SU-DHL-6 (cell line): ENCODE results near the gene SPTLC2.
A peak's percentile ranks its signal among the peaks of the same experiment; 100 is the strongest.

Experiments used
- H2AFZ ChIP-seq: fragments of 200-600 bp; sonication (generic); 2 replicates; pipeline ENCODE4 v1.6.1; 2014; ENCODE audit warnings: low read depth, mild to moderate bottlenecking, moderate library complexity, mixed read lengths, antibody characterized with exemption, low read length; ENCODE audit not compliant: severe bottlenecking
- H3F3A ChIP-seq: fragments of 200-600 bp; shearing (Covaris generic); 2 replicates; pipeline ENCODE4 v1.6.0; 2016; ENCODE audit warnings: antibody characterized with exemption, mild to moderate bottlenecking; ENCODE audit not compliant: insufficient read depth
- H3K27ac ChIP-seq: fragments of 200-600 bp; sonication (generic); 2 replicates; pipeline ENCODE4 v1.5.1; 2016; ENCODE audit warnings: low read depth, mild to moderate bottlenecking, low read length, moderate library complexity, mixed read lengths
- H3K27me3 ChIP-seq: fragments of 200-600 bp; sonication (generic), shearing (Covaris generic); 2 replicates; pipeline ENCODE4 v1.6.0; 2014; ENCODE audit warnings: mild to moderate bottlenecking, low read length
- H3K36me3 ChIP-seq: fragments of 200-600 bp; sonication (generic); 2 replicates; pipeline ENCODE4 v1.6.1; 2014; ENCODE audit warnings: mild to moderate bottlenecking, low read length, mixed read lengths
- H3K4me2 ChIP-seq: fragments of 300-600, 200-600 bp; shearing (Covaris generic), sonication (generic); 2 replicates; pipeline ENCODE4 v1.6.0; 2014; ENCODE audit warnings: low read length, low read depth, mild to moderate bottlenecking; ENCODE audit not compliant: poor library complexity, severe bottlenecking
- H3K4me3 ChIP-seq: fragments of 200-600 bp; sonication (generic); 2 replicates; pipeline ENCODE4 v1.5.1; 2014; ENCODE audit warnings: antibody characterized with exemption, low read length, mild to moderate bottlenecking, mixed read lengths; ENCODE audit not compliant: insufficient read depth, poor library complexity, severe bottlenecking
- H3K79me2 ChIP-seq: fragments of 200-600 bp; sonication (generic); 2 replicates; pipeline ENCODE4 v1.6.1; 2014; ENCODE audit warnings: mild to moderate bottlenecking, low read length, moderate library complexity; ENCODE audit not compliant: insufficient read depth
- H3K9ac ChIP-seq: fragments of 200-600 bp; sonication (generic); 2 replicates; pipeline ENCODE4 v1.7.0; 2014; ENCODE audit warnings: mild to moderate bottlenecking, low read length
- H3K9me2 ChIP-seq: fragments of 200-600 bp; sonication (generic); replicated peaks from 2 replicates; pipeline ENCODE4 v1.6.1; 2014; ENCODE audit warnings: low read length; ENCODE audit not compliant: insufficient read depth
- H3K9me3 ChIP-seq: fragments of 200-600 bp; sonication (generic); 2 replicates; pipeline ENCODE4 v1.6.1; 2014; ENCODE audit warnings: low read length, mixed read lengths; ENCODE audit not compliant: insufficient read depth
- H4K20me1 ChIP-seq: fragments of 200-600 bp; sonication (generic); 2 replicates; pipeline ENCODE4 v1.6.1; 2014; ENCODE audit warnings: low read depth, mild to moderate bottlenecking, antibody characterized with exemption, low read length, moderate library complexity, mixed read lengths
- EZH2phosphoT487 ChIP-seq: fragments of 200-600 bp; sonication (generic), shearing (Covaris generic); conservative IDR thresholded peaks from 2 replicates; pipeline ENCODE4 v1.6.1; 2018; ENCODE audit warnings: mild to moderate bottlenecking, antibody characterized with exemption, low read length, moderate library complexity, mixed read lengths
- TF ChIP-seq, protein P1 (sequence below): fragments of 200-600 bp; sonication (generic); IDR thresholded peaks from one replicate; pipeline ENCODE4 v1.5.1; 2017; ENCODE audit warnings: antibody characterized with exemption, mild to moderate bottlenecking, low read length, moderate library complexity; ENCODE audit not compliant: insufficient read depth, poor library complexity, severe bottlenecking

SPTLC2 gene

DNA sequence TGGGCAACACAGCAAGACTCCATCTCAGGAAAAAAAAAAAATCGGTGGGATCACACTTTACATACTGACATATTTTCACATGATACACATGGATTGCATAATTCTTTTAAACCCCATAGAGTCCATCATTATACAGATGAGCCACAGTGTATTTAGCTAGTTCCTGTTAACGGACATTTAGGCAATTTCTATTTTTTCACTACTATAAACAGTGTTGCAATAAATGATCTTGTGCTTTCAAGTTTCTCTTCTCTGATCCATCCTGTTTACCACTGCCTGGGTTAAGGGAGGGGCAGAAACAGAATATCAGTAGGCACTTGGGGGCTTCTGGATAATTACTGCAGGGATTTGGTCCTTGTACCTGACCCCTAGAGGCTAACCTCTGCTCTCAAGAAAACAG is 43.4 kb upstream of the SPTLC2 start:
- Histone ChIP-seq H3K4me3 (no peak overlapping the region), H3K4me2 (no peak overlapping the region), H3K9me2 (no peaks in the 10 kb centered on the region), H3K9me3 (no peaks in the 10 kb centered on the region), H3K9ac (no peak overlapping the region), H3K27me3 (no peaks in the 10 kb centered on the region), H3F3A (no peaks in the 10 kb centered on the region), H3K36me3 (no peaks in the 10 kb centered on the region), H2AFZ (no peak overlapping the region), H4K20me1 (no peaks in the 10 kb centered on the region), H3K79me2 (no peaks in the 10 kb centered on the region), H3K27ac (no peak overlapping the region)
- no peak for TF ChIP-seq EZH2phosphoT487
- TF ChIP-seq, protein P1, sequence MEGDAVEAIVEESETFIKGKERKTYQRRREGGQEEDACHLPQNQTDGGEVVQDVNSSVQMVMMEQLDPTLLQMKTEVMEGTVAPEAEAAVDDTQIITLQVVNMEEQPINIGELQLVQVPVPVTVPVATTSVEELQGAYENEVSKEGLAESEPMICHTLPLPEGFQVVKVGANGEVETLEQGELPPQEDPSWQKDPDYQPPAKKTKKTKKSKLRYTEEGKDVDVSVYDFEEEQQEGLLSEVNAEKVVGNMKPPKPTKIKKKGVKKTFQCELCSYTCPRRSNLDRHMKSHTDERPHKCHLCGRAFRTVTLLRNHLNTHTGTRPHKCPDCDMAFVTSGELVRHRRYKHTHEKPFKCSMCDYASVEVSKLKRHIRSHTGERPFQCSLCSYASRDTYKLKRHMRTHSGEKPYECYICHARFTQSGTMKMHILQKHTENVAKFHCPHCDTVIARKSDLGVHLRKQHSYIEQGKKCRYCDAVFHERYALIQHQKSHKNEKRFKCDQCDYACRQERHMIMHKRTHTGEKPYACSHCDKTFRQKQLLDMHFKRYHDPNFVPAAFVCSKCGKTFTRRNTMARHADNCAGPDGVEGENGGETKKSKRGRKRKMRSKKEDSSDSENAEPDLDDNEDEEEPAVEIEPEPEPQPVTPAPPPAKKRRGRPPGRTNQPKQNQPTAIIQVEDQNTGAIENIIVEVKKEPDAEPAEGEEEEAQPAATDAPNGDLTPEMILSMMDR = no peak

DNA sequence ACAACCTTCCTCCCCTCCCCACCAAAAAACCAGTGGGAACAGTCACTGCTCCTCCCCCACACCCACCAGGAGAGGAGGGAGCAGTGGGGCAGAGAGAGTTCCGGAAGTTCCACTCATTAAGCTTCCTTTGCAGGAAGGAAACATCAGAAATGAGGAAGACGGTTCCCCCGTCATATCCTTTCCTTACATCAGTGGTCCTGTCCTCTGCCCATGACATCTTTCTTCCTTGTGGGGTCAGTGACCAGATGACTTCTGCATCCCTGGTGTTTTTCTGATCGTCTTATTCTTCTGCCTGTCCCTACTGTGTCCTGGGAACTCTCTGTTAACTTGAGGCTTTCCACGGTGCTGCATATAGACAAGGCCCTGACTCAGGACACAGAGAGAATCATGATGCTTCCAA is 40.8 kb upstream of the SPTLC2 start:
- H3K9ac ChIP-seq = no peak overlapping the region
- H3K27ac ChIP-seq = no peak overlapping the region

DNA sequence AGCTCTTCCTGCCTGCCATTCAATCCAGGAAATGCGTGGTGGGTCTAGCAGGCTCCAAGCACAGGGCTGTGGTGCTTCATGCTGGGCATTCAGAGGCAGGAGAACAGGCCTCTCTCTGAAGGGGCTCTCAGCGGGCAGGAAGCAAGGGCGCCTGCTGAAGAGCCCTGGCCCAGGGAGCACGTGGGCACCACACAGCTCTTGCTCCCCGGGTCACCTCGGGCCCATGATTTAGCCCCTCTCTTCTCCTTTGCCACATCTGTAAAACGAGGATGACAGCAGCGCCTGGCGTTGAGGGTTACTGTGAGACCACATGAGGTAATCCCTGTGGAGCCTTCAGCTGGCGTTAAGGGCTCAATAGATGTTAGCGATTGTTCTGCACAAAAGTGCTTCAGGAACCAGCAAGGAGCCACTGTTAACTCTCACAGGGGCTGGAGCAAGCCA is 37.6 kb upstream of the SPTLC2 start:
- Histone ChIP-seq H2AFZ (peak overlapping the region; percentile 40), H3K36me3 (no peaks in the 10 kb centered on the region), H3F3A (no peaks in the 10 kb centered on the region), H3K27ac (no peak overlapping the region), H3K9ac (no peak overlapping the region), H4K20me1 (no peaks in the 10 kb centered on the region), H3K4me2 (no peak overlapping the region), H3K9me3 (no peaks in the 10 kb centered on the region), H3K9me2 (no peaks in the 10 kb centered on the region), H3K4me3 (no peak overlapping the region), H3K79me2 (no peaks in the 10 kb centered on the region), H3K27me3 (no peaks in the 10 kb centered on the region)
- TF ChIP-seq, protein P1 = no peak
- no peak for TF ChIP-seq EZH2phosphoT487

More for the DNA sequence above, 40.8 kb upstream of the SPTLC2 start:
- TF ChIP-seq, protein P1 = no peak
- TF ChIP-seq EZH2phosphoT487 = no peak
- Histone ChIP-seq H3F3A (no peaks in the 10 kb centered on the region), H3K79me2 (no peaks in the 10 kb centered on the region), H3K4me2 (no peak overlapping the region), H3K36me3 (no peaks in the 10 kb centered on the region), H3K9me3 (no peaks in the 10 kb centered on the region), H4K20me1 (no peaks in the 10 kb centered on the region), H2AFZ (no peak overlapping the region), H3K27me3 (no peaks in the 10 kb centered on the region), H3K9me2 (no peaks in the 10 kb centered on the region), H3K4me3 (no peak overlapping the region)
